Superior temporal gyrus (tissue), 1 donor: ENCODE measurements around the gene ZNF598.

Experiments
- DNase-seq: peaks from one replicate; pipeline ENCODE4 v3.0.0-alpha.2; 2016; ENCODE audit errors: extremely low spot score

Gene ZNF598

GRCh38 chr16:2009791-2010510, at the start of gene ZNF598:
TSS of gene ZNF598 (minus strand) at chr16:2009821.
- DNase-seq = peak; percentile 89

GRCh38 chr16:2058872-2059271, 49.3 kb upstream of the ZNF598 start:
- no peak for DNase-seq

GRCh38 chr16:2058420-2058819, 48.8 kb upstream of the ZNF598 start:
- no peak for DNase-seq

- no peak for DNase-seq
These were observed 47.8 kb upstream of the ZNF598 start for GRCh38 chr16:2057438-2057837.

GRCh38 chr16:2056681-2057407, 47.2 kb upstream of the ZNF598 start:
- peak; percentile 44 for DNase-seq

- DNase-seq = peak; percentile 19
These were observed 46.5 kb upstream of the ZNF598 start for GRCh38 chr16:2056077-2056476.

- DNase-seq = no peak
These were observed 45.1 kb upstream of the ZNF598 start for GRCh38 chr16:2054543-2055245.

GRCh38 chr16:2053897-2054296, 44.3 kb upstream of the ZNF598 start:
- no peak for DNase-seq

- no peak for DNase-seq
These were observed 43.6 kb upstream of the ZNF598 start for GRCh38 chr16:2053211-2053610.

- no peak for DNase-seq
These were observed 38.5 kb upstream of the ZNF598 start for GRCh38 chr16:2048116-2048543.

GRCh38 chr16:2047330-2048115, 37.9 kb upstream of the ZNF598 start, which contains the start of the genes NTHL1 and TSC2:
TSS of gene NTHL1 (minus strand) at chr16:2047834. CDS start at chr16:2047823, 11 bp downstream.
TSS of gene TSC2 (plus strand) at chr16:2047985. CDS start at chr16:2048616, 631 bp downstream.
- DNase-seq = peak; percentile 98

- no peak for DNase-seq
These were observed 37.3 kb upstream of the ZNF598 start for GRCh38 chr16:2046893-2047329.

- no peak for DNase-seq
These were observed 36.6 kb upstream of the ZNF598 start for GRCh38 chr16:2045965-2046892.

- no peak for DNase-seq
These were observed 34.9 kb upstream of the ZNF598 start for GRCh38 chr16:2044541-2044940.

GRCh38 chr16:2043667-2044451, 34.2 kb upstream of the ZNF598 start:
- DNase-seq = peak; percentile 27

GRCh38 chr16:2042986-2043666, 33.5 kb upstream of the ZNF598 start:
- no peak for DNase-seq

GRCh38 chr16:2042171-2042985, 32.8 kb upstream of the ZNF598 start:
- DNase-seq = no peak
